HG02763 (cell line): ENCODE measurements around the gene POU2F3.

ENCODE experiments used
- ATAC-seq: cut with Tn5 transposase; IDR thresholded peaks from one replicate; pipeline ENCODE4 v1.9.1; 2021; ENCODE audit warnings: mild to moderate bottlenecking, moderate library complexity; ENCODE audit not compliant: unreplicated experiment

Gene POU2F3

DNA sequence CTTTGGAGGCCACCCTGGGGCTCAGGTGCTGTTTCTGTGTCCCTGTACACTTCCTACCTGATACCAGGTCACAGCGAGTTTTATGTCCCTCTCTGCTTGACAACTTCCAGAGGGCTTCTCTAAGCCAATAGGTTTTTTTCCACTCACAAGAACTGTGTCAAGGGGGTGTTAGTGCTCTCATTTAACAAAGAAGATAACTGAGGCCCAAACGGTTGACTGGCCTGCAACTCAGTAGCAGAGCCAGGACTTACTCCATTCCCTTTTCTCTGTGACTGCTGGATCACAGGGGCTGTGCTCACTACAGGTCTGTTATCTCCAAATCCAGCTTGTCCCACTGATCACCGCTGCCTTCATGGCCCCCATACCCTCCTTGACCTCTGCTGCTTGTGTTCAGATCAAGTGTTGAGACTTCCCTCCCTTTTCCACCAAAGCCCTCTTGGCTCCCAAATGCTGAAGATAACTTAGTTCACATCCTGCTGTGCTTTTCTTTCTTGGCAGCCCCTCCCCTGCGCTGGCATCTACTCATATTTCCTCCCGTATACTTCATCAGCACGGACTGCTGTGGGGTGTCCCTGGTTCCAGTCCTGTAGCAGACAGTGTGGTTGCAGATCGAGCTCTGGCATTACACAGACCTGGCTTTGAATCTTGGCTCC lies 41.3 kb downstream of the POU2F3 start:
- no peak for ATAC-seq

DNA sequence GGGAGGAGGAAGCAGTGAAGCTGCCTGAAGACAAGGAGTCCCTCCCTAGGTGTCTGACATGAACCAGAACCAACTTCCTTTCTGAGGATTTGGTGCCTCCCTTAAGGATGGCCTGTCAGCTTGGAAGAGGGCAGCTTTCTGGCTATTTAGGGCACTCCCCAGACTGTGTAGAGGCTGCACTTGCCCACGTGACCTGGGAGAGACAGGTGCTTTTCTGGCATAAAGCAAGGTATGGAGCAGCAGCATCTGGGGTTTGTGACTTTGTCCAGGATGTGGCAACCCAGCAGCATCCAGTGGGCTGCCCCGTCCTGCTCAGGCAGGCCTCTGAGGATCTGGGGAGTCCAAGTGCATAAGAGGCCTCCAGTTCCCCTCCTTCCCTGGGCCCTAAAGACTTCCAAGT lies 43.2 kb downstream of the POU2F3 start:
- no peak for ATAC-seq

DNA sequence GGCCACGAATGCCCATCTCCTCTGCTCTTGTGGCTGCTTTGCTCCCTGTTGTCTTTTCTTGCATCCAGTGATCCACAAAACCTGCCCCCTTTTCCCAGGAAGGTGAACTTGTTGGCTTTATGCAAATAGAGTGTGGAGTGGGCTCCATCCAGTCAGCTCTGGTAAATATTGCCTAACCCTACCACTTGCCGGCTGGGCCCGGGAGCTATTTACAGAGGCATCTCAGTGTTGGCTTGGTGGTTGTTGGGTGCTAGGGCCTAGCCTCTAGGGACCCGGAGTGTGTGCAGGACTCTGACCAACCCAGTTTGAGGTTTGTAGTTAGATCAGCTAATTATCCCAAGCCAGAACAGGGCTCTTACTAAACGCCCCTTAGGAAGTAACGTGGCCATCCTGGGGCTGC lies 44.3 kb downstream of the POU2F3 start:
- no peak for ATAC-seq

DNA sequence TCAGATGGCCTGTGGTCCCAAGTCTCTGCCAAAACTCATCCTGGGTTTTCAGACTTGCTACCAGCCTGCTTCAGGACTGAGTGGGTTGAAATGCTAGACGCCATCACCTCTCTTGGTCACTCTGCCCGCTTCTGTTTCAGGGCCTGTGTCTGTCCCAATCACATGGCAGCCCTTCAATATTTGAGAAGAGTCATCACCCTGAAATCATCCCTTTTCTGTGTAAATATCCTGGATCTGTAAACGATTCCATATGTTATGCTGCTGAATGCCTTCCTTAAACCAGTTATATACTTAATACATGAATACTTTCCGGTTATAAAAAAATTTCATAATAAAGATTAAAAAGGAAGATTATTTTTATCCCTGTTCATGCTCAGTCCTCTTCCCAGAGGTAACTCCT lies 45.3 kb downstream of the POU2F3 start:
- ATAC-seq = no peak

DNA sequence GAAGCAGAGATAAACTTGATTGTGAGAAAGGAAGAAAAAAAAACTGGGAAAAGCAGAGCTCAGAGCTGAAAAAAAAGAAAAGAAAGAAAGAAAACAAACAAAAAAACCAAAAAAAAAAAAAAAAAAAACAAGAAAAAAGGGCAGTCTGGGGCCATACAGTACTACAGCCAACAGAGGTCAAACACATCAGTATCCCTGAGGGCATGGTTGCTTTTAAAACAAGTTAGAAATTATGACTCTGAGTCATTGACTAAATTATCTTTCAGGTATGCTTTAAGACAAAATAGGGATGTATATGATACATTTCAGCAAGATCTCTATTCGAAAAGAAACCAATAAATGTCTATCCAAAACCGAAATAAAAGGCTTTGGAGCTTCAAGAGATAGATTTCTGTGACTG lies 48.1 kb downstream of the POU2F3 start:
- no peak for ATAC-seq

DNA sequence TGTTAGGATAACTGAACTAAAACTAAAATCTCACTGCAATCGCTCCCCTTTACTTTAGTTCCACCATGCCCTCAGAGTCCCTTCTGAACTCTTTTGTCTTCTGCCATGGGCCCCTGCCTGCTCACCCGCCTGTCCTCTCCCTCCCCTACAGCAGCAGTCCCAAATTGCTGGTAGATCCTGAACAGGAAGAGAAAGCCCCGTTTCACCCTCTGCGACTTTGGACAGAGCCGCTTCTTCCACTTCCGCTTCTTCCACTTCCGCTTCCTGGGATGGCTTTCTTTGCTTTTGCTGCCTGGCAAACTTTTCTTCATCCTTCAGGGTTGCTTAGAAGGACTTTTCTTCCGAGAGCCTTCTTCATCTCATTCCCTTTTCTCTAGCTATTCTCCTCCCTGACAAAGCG lies 49.5 kb downstream of the POU2F3 start:
- ATAC-seq = no peak

DNA sequence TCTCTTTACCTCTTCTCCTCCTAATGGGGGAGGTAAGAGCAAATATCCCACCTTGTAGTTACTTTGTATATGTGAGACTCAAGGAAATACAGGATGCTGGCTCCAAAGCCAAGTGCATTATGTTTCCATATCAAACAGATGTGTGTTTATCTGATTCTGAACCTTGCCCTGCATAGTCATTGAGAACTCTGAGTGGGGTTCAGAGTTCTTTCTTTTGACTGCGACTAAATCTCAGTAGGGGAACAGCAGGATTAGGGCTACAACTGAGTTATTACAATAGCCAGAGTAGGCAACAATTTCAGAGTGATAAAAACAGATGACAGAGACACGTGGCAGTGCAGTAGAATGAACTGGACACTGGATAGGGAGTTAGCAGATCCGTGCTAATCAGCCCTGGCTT lies 51.0 kb downstream of the POU2F3 start:
- no peak for ATAC-seq

DNA sequence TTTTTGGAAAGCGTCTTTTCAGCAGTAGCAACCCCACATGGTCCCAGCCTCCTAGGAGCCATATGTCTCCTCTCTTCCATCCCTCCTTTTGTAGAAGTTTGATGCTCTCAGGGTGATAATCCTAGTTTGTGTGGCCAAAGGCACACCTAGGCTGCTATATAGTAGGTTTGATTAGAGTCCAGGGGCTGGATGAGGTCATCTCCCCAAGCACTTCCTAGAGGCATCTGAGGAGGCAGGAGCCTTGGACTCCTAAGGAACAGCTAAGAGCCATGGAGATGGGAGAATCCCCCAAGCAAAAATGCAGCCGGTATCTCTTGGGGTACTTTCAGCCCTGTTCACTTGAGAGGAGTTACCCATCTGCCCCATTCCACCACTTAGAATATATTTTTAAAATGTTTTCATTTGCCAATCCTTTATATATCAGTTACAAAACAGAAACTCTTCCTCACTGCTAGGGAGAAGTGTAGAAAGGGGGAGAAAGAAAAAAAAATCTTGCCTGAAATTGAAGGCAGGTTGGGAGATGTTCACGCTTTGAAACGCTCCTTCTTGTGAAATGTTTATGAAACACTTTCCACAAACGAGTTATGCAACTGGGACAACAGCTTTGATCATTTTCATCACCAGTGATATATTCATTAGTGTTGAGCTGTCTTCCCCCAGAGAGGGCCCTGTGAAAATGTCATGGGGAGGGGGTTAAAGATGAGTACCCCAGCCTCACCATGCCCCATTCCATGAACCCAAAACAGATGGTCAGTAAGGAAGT lies 53.3 kb downstream of the POU2F3 start:
- ATAC-seq = no peak

DNA sequence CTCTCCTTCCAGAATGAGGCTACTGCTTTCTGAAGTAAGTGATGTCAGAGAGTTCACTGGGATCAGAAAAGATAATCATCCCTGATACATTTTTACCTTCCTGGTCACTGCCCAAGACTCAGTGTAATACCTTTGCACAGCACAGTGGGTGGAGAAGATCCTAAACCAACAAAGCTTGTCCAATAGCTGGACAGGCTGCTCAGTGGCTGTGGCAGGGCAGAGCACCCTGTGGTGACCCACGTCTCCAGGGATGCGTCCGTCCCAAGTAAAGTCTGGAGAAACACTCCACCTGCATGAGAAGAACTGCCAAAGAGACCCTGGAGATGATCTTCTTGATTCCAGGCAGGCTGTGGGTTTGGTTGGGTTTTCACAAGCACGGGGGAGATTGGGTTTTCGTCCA lies 54.2 kb downstream of the POU2F3 start:
- no peak for ATAC-seq

DNA sequence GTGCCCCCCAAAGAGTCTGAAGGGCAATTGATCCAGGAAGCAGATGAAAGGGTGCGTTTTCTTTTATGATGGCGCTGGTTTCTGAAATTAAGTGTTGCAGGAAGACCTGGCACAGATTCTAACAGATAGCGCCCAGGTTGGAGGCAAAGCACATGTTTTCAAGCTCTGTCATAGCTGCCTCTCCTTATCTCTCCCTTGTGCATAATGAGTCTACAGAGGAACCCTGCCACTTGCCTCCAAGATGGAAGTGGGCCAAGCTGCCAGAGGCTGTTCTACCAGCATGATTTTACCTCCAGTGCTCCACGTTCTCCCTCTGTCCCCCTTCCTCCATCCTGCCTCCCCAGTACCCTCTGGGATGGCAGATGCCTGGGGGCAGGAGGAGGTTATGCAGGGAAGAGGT lies 55.2 kb downstream of the POU2F3 start:
- no peak for ATAC-seq

DNA sequence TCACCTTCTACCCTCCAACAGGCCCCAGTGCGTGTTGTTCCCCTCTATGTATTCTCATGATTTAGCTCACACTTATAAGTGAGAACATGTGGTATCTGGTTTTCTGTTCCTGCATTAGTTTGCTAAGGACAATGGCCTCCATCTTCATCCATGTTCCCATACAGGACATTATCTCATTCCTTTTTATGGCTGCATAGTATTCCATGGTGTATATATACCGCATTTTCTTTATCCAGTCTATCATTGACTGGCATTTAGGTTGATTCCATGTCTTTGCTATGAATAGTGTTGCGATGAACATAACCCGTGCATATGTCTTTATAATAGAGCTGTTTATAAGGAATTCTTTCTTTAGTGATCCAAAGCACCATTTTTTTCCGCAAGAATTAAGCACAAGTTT lies 56.6 kb downstream of the POU2F3 start:
- no peak for ATAC-seq

DNA sequence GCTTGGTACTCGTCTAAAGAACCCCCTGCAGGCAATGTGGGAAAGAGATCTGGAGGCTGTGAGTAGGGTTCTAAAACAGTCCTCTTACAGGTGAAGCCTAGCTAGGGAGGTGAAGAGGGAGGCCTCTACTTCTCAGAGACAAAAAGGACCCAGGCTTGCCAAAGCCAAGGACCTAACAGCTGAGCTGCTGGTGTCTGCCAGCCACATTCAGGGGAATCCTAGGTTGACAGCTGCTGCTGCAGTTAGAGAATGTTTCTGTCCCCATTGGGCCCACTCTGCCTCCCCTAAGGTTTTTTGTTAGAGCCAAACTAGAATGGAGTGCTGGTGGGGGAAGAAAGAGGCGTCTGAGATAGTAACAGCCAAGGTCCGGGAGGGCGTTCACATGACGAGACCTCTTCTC lies 58.5 kb downstream of the POU2F3 start:
- no peak for ATAC-seq

DNA sequence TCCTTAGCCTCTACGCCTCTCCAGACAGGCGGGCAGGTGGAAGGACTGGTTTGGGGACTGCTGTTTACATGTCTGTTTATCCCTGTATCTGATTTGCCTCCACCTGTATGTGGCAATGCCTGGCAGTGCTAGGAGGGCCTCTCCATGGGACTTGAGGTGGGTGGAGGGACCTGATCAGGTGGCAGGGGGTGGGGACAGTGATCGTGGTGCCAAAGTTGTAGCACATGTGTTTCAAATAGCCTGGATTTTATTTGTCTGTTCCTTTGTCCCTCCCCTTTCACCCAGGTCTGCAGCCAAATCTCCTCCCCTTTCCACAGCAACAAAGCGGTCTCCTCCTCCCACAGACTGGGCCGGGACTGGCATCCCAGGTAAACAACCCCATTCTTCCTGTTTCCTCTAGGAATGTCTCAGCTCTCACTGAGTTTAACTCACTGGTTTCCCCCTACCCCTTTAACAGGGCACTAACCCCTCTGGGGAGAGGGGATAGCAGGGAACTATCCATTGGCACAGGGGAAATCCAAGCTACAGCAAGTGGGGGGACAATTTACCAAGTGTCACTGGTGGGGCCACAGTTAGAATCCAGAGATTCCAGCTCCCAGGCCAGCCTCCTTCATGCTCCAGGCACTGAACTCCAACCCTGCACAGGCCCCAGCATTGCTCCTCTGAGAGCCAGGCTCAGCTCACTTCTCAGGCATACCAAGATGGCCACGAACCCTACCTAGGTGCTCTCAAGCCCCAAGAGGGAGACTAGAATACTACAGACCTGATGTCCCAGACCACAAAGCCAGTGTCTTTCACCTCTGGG lies 62.3 kb downstream of the POU2F3 start:
- no peak for ATAC-seq

DNA sequence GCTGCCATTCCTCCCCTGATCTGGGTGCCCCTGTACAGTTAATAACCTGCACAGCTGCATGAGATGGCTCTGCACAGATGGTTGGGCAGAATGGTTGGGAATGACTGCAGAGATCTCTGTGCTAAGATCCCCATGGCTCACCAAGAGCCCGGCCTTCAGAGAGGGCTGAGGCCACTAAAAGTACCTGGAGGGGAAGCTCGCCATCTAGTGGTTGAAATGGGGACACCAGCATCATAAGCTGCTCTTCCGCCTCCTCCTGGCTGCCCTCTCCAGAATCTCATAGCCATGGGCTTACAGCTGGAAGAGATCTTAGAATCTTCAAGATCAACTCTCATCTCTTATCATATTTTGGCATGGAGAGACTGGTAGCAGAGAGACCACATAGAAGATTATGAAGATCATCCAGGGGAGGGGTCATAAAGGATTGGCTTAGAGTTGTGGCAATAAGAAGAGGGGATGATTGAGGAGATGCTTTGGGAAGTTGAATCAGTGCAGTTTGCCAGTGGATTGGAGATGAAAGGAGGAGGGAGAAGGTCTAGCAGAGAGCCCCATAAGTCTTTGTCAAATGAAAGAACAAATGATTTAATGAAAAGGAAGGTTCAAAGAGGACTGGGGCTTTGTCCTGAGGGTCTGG lies 63.2 kb downstream of the POU2F3 start:
- ATAC-seq = no peak

DNA sequence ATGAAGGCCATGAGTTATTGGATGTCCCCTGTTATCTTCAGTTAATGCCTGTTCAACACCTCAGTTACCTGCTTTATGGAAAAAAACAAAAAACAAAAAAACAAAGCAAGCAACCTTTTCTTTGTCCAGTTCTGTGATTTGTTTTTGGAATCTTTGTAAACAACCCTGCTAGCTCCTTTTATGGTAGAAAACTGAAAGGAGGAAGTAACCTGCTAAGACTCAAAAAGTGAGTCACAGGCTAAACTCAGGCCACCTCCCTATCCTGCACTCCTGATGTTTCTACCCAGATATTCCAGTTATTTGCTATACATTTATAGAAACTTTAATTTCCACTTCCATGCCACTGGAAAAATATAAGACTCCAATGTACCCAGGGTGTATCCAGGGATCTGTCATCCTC lies 64.6 kb downstream of the POU2F3 start:
- no peak for ATAC-seq

DNA sequence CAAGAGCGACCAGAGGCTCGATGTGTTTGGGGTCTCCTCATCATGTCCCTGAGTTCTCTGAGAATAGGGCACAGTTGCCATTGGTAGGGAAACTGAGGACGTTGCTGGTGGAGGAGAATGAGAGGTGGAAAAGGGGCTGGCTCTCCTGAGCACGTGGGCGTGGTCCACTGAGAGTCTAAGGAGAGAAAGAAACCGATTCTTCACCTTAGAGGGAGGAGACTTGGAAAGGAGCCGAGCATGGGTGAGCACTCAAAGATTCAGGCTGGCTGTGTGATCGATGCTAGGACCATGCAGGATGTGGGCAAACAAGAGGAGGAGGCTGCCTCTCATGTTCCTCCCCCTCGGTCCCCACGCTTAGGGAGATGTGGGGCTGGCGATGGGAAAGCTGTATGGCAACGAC lies 65.3 kb downstream of the POU2F3 start:
- no peak for ATAC-seq

DNA sequence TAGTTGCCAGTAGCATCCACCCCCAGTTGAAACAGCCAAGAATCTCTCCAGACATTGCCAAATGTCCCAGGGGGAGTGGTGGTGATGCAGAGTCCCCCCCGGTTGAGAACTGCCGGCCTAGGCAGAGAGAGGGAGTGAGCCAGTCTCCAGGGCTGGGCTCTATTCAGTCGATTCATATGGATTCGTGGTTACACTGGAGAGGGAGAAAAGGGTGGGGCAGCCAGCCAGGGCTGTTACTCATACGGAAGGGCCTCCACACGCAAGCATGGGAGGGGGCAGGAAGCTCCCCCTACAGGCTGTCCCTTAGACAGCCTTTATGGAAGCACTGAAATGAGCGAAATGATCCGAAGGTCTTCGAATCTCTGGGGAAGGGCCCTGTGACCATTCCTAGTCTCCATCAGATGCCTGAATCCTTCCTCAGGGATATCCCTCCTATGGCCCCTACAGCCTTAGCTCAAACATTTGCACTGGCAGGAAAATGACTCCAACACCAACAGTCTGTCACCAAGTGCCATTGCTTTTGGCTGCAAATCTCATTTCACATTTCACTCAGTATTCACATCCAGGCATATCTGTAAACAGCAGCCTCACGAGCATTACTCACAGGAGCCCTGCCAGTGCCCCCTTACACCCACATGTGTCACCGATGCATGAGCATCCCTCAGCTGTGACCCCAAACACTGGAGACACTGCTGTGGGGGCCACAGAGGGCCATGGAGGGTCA lies 66.7 kb downstream of the POU2F3 start:
- ATAC-seq = no peak

DNA sequence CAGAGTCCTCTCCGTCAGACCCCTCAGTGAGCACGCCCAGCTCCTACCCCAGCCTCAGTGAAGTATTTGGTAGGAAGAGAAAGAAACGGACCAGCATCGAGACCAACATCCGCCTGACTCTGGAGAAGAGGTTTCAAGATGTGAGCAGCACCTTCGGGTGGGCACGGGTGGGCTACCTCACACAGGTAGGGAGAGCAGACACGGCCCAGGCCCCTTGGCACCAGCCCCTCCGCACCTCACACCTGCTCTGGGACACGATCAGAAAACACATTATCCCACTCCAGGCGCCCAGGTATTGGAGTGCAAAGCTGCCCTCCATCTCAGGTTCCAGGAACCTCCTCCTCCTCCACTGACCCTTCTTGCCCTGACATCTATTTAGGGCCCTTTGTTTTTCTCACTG lies 67.5 kb downstream of the POU2F3 start:
- no peak for ATAC-seq

DNA sequence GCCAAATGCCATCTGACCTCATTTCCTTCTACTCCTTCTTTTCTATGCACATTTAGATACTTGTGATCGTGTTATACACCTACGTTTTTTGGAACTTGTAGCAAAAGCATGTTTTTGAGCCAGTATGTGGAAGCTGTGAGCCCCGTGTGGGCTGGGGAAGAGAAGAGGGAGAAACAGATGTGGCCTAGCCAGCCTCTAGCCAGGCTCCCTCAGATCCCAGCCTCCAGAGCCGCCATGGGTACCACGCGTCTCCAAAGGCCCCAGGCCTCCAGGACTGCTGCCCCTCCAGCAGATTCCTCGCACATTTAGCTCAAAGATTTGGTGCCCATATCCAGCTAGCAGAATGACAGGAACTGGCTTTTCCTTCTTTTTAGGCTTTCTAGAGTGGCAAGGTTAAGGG lies 68.1 kb downstream of the POU2F3 start:
- no peak for ATAC-seq

DNA sequence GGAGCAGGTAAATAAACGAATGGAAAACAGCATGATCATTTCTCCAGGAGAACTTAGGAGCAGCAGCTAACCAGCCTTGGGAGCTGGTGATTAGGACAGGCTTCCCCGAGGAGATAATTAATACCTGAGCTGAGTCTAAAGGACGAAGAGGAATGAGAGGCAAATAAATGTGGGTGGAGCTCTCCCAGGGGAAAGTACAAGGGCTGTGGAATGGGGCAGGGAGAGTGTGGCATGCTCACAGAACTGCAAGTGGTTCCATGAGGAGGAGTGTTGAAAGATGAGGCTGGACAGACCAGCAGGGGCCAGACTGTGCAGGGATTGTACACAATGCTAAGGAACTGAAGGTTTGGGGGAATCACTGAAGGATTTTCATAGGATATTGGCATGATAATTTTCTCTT lies 70.9 kb downstream of the POU2F3 start:
- no peak for ATAC-seq

DNA sequence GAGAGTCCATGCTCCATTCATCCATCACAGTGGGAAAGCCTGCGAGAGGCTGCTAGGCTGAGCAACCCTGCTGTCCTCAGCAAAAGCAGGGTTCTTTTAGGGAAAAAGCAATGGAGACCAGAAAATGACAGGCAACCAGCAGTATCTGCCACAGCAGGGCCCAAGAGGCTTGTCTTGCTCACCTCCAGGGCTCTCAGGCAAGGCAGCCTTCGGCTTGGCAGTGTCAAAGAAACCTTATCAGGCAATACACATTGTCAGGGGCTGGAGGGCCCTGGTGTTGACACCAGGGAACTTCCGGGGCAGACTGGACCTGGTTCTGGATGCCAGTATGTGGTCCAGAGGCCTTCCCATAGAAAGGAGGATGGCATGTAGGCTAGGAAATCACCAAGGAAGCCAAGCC lies 74.9 kb downstream of the POU2F3 start:
- ATAC-seq = no peak
